ENCODE measurements around the gene AQP5.

The AQP5 gene

GRCh38 chr12:49961993-49962764 is 507 bp downstream of the AQP5 start:
- Histone ChIP-seq H3K4me3 (ENCODE audit: low read depth, low read length) (no peak overlapping the region), H3K4me1 (peaks cover 4% of the 10 kb centered on the region), H3K27me3 (no peaks in the 10 kb centered on the region), H3K36me3 (no peaks in the 10 kb centered on the region), H3K9me3 (no peaks in the 10 kb centered on the region)
- DNase-seq, result no peak
- TF ChIP-seq CTCF (IDR thresholded peaks at IDR 0.05; ENCODE audit: low read depth, low read length), result no peak

GRCh38 chr12:49962861-49963765 is 1.4 kb downstream of the AQP5 start:
- H3K4me3 ChIP-seq (ENCODE audit: low read depth, low read length), result no peak overlapping the region
- TF ChIP-seq CTCF (IDR thresholded peaks at IDR 0.05; ENCODE audit: low read depth, low read length), result no peak
- no peaks in the 10 kb centered on the region for H3K27me3 ChIP-seq
- H3K4me1 ChIP-seq, result peaks cover 9% of the 10 kb centered on the region
- no peaks in the 10 kb centered on the region for H3K9me3 ChIP-seq
- no peak for DNase-seq
- H3K36me3 ChIP-seq, result no peaks in the 10 kb centered on the region

GRCh38 chr12:49963976-49964815 is 2.5 kb downstream of the AQP5 start:
- Histone ChIP-seq H3K4me1 (peaks cover 9% of the 10 kb centered on the region), H3K27me3 (no peaks in the 10 kb centered on the region), H3K4me3 (ENCODE audit: low read depth, low read length) (no peak overlapping the region), H3K9me3 (no peaks in the 10 kb centered on the region), H3K36me3 (no peaks in the 10 kb centered on the region)
- DNase-seq, result no peak
- TF ChIP-seq CTCF (IDR thresholded peaks at IDR 0.05; ENCODE audit: low read depth, low read length), result no peak

GRCh38 chr12:49964849-49965624 is 3.4 kb downstream of the AQP5 start:
- H3K4me3 ChIP-seq (ENCODE audit: low read depth, low read length), result no peak overlapping the region

More at GRCh38 chr12:49964849-49965624, 3.4 kb downstream of the AQP5 start:
- no peak for TF ChIP-seq CTCF (IDR thresholded peaks at IDR 0.05; ENCODE audit: low read depth, low read length)
- H3K9me3 ChIP-seq, result no peaks in the 10 kb centered on the region
- H3K27me3 ChIP-seq, result no peaks in the 10 kb centered on the region
- H3K4me1 ChIP-seq, result peaks cover 9% of the 10 kb centered on the region
- DNase-seq, result no peak
- H3K36me3 ChIP-seq, result no peaks in the 10 kb centered on the region
